Activated CD4-positive, alpha-beta T cell treated with anti-CD3 and anti-CD28 coated beads, Interleukin-10, Interleukin-2, amounts not matched to agents 100 ng/mL and 50 ng/mL, durations not matched to agents 16 hours and 8 hours (primary cell): Measurements from ENCODE around the gene ACTL10.

Experiments
- DNase-seq: peaks from one replicate; pipeline ENCODE4 v3.0.0-alpha.2; 2020

ACTL10 gene

GRCh38 chr20:33677991-33678702 lies 11.4 kb downstream of the ACTL10 start:
- no peak for DNase-seq

GRCh38 chr20:33679758-33680485 lies 13.2 kb downstream of the ACTL10 start:
- peak; percentile 83 for DNase-seq

- no peak for DNase-seq
Measured at GRCh38 chr20:33680686-33681085, 13.9 kb downstream of the ACTL10 start.

GRCh38 chr20:33681288-33681687 lies 14.5 kb downstream of the ACTL10 start:
- no peak for DNase-seq

GRCh38 chr20:33681728-33682353 lies 15.1 kb downstream of the ACTL10 start:
- peak; percentile 48 for DNase-seq

- DNase-seq, result no peak
Measured at GRCh38 chr20:33684533-33685327, 18.0 kb downstream of the ACTL10 start.

GRCh38 chr20:33685328-33686099 lies 18.8 kb downstream of the ACTL10 start:
- DNase-seq, result peak; percentile 83

GRCh38 chr20:33686100-33686983 lies 19.6 kb downstream of the ACTL10 start, which contains the start of gene E2F1:
TSS of gene E2F1 (minus strand) at chr20:33686385. CDS start at chr20:33686264, 121 bp downstream.
- DNase-seq, result peak; percentile 98

- no peak for DNase-seq
Measured at GRCh38 chr20:33686984-33687366, 20.2 kb downstream of the ACTL10 start.

- DNase-seq, result no peak
Measured at GRCh38 chr20:33687370-33687915, 20.7 kb downstream of the ACTL10 start.

GRCh38 chr20:33687993-33688937 lies 21.5 kb downstream of the ACTL10 start:
- peak; percentile 50 for DNase-seq

GRCh38 chr20:33688938-33689424 lies 22.2 kb downstream of the ACTL10 start:
- no peak for DNase-seq

GRCh38 chr20:33689493-33689892 lies 22.8 kb downstream of the ACTL10 start:
- no peak for DNase-seq

- DNase-seq, result peak; percentile 75
Measured at GRCh38 chr20:33689973-33690372, 23.2 kb downstream of the ACTL10 start.

GRCh38 chr20:33693289-33693688 lies 26.5 kb downstream of the ACTL10 start:
- no peak for DNase-seq

GRCh38 chr20:33693741-33694638 lies 27.2 kb downstream of the ACTL10 start:
- DNase-seq, result no peak

GRCh38 chr20:33694639-33695012 lies 27.9 kb downstream of the ACTL10 start:
- DNase-seq, result no peak

- no peak for DNase-seq
Measured at GRCh38 chr20:33696448-33696847, 29.7 kb downstream of the ACTL10 start.
